NCI-H187 treated with DMSO at 0.1 percent for 48 hours (cell line): ENCODE measurements around the gene JAKMIP1.

ENCODE experiments used
- DNase-seq: peaks from one replicate; lab custom pipeline; 2025; lab: John Stamatoyannopoulos, UW

Gene JAKMIP1

DNA sequence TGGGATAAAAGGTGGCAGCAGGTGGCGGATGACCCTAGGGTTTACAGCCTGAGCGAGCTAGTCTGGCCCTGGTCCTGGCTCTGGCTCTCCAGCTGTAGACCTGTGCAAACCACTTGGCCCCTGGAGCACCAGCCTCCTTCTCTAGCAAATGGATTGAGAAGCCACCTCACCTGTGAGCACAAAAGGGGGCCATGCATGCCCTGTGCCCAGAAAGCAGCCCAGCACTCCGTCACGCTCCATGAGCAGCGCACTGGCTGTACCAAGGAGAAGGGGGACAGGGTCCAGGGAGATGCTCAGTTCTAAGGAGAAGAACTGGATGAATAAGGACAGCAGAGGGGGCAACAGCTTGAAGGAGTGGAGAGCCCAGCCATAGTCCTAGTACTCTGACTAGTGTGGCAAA is 135.2 kb downstream of the JAKMIP1 start:
- DNase-seq: no peak

DNA sequence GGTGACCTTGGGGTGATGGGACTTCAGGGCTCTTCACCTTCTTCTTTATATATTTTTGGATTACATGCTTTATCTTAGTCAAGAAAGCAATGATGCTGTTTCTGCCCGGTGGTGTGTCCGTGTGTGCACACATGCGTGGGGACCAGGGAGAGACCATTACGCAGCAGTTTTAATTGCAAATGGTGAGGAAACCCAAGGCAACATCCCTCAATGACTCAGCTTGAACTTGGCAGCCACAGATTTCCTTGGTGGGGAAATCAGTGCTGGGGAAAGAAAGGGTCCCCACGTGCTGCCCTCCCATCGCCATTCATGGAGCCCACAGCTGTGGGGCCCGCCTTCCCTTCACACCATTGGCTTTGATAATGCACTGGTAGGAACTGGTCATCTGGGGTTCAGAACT is 136.0 kb downstream of the JAKMIP1 start:
- DNase-seq: no peak

DNA sequence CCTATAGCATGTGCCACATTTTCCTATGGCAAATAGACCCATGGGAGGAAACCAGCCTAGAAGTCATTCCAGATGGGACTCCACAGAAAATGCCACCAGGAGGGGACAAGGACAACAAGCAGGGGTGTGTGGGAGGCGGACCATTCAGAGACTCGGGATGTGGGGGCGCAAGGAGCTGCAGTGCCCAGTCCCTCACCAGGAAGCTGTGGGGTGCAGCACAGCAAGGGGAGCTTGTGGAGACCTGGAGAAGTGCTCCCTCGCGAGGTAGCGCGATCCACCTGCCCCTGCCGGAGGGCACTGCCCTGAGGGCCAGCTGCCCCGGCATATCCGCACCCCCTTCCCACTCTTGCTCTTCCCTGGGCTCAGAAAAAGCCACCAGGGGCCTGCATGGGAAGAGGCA is 136.7 kb downstream of the JAKMIP1 start:
- no peak for DNase-seq

DNA sequence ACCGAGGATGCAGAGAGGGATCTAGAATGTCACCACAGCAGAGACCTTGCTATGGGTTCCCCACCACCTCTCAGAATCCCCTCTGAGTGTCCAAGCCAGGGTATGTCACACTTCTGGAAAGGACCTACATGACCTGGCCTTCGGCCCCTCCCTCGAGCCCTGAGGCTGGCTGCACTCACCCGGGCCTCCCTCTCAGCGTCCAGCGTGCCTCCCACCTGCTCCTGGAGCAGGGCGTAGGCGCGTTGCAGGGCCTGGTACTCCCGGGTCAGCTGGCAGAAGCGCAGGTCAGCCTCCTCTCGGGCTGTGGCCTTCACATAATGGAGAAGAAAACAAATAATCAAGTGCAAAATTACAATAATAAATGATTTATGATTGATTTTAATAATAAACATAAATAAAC is 138.2 kb downstream of the JAKMIP1 start:
- no peak for DNase-seq

DNA sequence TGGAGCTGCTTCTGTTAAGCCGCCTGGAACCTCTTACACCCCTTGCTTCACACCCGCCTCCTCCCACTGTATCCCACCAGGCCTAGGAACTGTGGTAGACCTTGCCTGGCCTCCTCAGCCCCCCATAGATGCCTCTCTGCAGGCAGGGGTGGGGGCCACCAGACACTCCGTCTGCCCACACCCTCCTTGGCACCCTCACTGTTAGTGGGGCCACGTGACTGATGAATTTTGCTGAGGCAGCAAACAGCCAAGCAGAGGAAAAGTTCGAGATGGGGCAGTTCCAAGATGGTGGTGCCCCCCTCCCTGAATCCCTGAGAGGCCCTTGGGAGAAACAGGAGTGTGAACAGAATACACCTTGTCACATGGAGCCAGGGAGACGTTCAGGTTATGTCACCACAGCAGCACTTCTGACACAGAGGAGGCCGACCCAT is 141.0 kb downstream of the JAKMIP1 start:
- DNase-seq: no peak

DNA sequence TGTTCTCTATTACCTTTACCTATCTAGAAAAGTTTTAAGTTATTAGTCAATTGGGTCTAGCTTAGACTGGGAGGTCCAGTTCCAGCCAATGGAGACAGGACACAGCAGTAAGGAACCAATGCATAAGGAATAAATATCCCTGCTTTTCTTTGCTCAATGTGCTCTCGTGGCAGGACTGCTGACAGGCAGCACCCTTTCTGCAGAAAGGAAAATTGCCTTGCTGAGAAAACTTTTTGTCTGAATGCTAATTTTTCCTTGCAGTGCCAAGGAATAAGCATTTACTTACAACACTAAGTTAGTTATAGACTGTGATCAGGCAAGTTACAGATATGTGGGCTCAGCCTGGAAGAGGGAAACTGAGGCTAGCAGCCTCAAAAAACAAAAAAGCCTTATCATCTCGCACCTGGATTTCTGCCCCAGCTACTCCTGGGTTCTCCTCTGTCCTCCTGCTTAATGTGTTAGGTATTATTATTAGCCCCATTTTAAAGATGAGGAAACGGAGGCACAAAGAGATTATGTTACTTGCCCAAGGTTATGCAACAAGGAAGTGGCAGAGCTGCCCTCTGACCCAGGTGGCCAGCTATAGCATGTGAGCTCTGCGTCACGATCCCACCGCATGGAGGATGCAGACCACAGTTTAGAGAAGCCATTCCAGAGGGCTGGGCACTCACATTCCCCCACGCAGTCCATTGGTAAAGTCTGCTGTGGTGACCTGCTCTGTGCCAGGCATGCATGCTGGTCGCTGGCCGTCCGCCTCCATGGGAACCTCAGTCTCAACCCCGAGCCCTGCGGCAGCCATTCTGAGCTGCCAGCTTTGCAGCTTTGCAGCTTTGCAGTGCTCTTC is 141.6 kb downstream of the JAKMIP1 start:
- DNase-seq: no peak

DNA sequence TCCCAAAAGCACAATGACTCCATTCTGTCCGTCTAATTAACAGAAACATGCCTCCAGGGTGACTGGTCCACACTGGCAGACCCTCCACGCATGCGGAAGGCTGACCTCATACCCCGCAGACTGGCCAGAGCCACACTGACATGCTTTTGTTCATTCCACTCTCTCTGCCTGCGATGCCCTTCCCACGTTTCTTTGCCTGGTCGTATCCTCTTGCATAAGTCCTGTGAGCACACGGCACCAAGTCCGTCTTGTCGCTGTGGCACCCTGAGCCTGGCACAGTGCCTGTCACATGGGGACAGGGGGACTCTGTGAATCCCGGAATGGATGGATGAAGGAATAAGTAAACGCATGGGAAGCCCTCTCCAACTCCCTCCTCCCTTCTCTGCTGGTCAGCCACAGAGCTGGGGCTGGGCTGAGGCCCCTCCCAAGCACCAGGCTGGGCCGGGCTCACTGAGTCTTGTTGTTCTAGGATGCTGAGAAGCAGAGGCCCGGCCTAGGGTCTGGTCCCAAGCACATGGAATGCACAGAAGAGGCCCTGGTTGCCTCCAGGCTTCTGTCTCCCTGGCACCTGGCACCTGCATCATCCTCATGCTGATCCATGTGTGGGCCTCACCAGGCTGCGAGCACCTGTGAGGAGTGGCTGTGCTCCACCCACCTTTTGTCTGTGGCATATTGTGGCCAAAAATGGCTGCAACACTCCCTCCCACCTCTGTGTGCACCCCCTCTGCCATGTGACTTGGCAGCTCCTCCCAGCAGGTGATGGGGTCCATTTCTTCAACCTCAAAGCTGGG is 143.2 kb downstream of the JAKMIP1 start:
- no peak for DNase-seq

DNA sequence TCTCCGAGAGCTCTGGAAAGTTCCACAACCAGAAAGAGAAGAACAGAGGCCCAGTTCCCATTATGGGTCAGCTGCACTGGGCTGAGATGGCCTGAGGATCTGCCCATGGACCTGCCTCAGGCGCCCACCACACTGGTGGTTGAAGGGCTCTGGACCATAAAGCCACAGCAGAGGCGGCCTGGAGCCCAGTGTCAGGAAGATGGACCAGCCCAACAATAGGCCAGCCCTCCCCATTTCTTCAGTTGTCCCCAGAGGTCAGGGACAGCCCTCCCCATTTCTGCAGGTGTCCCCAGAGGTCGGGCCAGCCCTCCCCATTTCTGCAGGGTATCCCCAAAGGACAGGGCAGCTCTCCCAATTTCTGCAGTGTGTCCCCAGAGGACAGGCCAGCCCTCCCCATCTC is 144.9 kb downstream of the JAKMIP1 start:
- no peak for DNase-seq

DNA sequence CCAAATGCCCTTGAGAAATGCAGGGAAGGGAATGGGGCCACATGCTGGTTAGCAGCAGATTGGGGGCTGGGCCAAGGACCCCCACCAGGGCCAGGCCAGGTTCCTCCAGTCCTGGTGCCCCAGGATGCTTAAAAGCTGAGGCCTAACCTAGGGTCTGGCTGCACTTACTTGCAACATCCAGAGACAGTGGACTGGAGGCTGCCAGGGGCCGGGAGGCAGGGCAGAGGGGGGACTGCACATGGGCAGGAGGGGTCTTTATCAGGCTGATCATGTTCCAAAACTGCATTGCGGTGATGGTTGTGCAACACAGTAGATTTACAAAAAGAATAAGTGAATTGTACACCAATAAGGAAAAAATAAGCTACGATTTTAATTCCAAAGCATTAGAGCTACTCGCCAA is 145.3 kb downstream of the JAKMIP1 start:
- DNase-seq: no peak

DNA sequence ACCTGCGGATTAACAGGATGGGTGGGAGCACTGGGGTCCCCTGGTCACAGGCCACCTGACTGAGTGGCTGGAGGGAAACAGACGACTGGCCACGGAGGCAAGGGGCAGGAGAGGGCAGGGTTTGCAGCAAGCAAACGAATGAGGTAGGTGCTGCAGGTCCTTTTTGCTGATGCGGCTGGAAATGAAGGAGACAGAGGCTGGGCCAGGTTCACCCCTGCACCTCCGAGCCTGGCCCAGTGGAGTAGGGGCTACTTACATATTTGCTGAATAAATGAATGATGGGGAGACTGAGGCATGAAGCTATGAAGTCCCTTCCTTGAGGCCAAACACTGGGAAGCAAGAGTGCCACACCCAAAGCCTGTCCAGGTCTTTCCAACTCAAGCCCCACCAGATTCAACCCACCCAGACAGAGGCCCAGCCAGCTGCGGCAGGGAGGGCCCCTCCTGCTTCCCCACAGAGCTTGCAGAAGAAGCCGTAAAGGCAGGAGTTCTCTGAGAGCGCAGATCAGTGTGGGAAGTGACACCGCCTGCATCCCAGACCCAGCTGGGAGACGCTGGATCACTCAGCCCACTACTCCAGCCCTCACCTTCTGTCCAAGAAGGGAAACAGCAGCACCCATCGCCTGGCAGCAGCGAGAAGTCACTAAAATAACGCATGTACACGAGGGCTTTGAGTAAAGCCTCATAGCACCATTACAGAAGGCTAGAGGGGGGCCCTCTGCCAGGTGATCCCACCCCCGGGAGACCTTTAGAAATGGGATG is 146.0 kb downstream of the JAKMIP1 start:
- DNase-seq: no peak

DNA sequence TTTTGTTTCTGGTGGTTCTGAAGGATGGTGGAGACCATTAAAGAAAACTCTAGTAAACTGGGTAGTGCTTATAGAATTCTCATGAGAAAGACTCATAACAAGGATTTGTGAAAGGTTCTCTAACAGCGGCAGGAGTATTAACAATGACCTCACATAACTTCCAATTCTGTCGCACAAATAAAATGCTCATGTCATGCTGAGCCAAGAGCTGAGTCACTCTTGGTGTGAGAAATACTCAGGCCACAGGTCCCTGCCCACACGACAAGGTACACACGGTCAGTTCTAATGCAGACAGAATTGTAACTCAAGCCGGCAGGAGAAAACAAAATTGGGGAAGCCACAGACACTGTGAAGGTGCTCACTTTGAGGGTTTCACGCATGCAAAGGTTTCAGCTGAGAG is 147.7 kb downstream of the JAKMIP1 start:
- DNase-seq: no peak

DNA sequence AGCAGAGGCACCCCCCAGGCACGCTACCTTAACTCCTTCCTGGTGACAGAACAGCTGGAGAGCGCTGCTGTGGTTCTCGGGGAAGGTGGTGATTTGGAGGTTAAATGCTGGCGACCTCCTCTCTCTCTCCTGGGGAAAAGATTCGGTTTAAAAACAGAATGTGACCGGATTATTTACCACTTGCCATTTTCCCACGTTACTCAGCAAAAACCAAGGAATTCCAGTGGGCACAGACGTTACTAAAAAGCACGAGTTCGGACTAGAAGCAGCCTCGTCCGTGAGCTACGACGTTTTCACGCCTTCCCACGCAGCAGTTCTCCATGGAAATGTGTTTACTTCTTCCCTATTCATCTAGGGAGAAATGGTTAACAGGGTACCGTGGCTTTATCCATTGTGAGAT is 149.8 kb downstream of the JAKMIP1 start:
- DNase-seq: no peak

DNA sequence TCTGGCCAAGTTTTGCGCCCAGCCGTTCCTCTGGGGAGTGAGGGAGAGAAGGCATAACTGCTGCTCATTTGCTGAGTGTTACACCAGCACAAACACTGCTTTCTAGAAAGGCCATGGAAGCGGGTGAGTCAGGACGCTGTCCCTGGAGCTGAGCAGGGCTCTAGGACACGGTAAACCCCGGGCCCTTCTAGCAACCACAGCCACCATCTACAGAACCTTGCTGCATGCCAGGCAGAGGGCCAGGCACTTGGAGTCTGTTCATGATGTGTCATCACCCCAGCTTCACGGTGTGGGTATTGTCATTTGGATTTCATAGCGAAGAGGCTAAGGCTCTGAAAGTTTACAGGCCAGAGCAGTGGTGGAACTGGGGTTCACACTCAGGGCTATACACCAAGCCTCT is 150.4 kb downstream of the JAKMIP1 start:
- DNase-seq: no peak

DNA sequence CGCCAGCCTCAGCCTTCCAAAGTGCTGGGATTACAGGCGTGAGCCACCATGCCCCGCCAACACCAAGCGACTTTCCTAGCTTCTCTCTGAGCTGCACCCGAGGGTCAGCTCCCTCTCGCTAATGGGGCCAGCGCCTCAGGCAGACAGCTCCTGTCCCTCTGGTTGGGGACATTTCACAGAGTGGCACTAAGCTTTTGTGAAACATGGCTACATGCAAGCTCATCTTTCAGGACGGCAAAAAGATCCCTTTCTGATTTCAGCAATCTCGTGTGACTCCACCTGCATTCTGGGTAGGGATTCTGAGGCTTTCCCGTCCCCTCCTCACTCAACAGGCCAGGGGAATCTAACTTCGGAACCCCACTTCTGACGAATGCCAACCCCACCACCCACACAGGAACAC is 151.1 kb downstream of the JAKMIP1 start:
- DNase-seq: no peak

DNA sequence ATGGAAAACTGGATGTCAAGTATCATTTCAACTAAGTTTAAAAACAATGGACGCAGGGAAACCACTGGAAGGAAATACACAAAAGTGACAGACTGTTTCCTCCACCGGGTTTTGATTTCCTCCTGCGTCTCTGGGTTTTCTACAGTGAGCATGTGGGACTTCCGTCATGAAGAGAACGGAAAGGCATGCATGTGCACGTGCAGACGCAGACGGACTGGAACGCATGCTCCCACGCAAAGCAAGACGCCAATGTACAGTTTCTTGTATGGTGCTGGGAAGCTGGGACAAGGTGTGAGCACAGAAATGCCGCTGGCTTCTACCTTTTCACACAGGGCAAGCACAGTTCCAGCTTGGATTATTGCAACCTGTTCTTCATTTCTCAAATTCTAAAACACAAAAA is 151.8 kb downstream of the JAKMIP1 start:
- no peak for DNase-seq

DNA sequence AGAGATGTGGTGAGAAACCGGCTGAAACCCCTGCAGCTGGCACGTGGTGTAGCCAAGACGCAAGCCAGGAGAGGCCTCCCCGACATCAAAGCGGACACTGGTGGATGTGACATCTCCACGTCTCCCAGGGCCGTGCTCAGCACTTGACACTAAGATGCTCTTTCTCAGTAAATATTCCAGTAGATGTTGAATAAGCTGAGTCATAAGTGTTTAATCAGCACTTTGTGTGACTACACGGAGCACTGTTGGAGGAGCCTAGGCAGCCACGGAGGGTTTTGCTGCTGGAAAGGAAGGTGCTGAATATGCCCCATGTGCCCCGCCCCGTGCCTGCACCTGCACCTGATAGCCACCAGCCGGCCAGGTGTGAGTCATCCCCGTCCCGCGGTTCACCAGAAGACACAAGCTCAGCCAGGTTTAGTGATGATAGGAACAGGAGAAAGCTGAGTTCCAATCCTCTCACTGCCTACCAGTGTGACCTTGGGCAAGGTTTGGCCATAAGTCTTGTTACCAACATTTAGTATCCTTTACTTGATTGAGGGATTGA is 153.1 kb downstream of the JAKMIP1 start:
- DNase-seq: no peak

DNA sequence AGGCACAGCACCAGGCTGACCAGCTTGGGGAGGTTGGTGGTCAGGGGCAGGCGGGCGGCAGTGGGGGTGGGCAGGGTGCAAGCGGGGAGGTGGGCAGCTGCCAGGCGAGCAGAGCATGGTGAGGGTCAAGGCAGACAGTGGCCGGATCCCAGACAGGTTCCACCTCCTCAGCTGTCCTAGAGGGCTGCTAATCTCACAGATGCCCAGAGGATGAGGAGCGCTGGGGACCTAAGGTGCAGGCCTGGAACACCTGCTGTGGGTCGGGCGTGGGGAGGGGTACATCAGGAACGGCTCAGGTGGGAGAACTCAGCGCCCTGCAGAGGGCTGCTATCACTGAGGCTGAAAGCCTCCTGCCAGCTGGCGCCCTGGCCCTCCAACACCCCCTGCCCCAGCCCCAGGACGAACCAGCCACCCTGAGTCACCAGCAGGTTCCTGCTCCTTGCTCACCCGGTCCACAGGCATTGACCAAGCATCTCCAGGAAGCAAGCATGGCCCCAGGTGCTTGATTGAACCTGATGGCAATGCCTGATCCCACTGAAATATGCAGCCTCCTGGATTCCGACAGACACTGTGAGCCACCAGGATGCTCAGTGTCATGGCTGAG is 153.7 kb downstream of the JAKMIP1 start:
- no peak for DNase-seq

DNA sequence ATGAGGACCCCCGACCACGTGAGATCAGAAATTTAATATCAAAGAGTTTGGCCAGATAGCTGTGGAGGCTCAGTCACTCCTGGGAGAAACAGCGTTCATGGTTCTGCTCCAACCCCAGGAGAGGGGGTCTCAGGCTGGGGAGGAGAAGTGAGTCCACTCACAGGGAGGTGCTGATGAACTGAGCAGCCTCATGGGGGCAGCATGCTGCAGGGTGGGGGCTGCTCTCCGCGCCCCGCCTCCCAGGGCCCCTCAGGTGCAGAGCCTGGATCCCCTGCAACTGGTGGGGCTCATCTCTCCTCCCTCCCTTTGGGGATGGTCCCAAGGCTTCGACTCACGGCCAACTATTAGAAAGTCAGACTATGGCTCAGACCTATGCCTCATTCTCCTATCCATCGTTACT is 155.5 kb downstream of the JAKMIP1 start:
- no peak for DNase-seq

DNA sequence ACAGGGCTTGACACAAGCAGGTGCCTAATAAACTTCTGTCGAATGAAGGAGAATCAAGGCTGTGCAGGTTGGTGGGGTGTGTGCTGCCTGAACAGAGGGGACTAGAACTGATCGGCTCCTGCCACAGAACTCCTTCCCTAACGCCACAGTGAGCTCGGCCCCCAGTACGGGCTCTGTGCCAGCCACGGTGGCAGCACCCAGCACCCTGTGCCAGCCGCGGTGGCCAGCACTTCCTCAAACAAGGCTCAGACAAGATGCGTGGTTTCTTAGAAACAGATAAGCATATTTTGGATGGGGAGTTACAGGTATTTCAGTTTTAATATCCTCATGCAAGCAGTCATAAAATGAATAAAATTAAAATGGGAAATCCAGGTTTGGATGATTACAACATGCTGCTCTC is 156.1 kb downstream of the JAKMIP1 start:
- DNase-seq: no peak

DNA sequence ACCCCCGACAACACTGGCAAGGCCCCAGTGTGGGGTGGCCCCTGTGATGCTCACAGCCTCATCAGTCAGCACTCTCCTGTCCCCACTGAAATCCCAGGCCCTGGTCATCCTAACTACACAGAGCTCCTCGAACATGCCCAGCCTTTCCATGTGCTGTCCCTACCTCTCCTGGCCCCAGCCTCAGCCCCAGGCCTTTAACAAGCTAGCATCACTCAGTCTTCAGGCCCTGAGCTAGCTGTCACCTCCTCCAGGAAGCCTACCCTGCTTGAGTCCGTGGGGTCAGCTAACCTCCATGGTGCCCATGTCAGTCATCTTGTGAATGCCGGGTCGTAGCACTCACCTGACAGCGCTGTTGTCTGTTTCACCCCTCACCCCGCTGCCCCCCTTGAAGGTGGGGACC is 156.5 kb downstream of the JAKMIP1 start:
- no peak for DNase-seq

DNA sequence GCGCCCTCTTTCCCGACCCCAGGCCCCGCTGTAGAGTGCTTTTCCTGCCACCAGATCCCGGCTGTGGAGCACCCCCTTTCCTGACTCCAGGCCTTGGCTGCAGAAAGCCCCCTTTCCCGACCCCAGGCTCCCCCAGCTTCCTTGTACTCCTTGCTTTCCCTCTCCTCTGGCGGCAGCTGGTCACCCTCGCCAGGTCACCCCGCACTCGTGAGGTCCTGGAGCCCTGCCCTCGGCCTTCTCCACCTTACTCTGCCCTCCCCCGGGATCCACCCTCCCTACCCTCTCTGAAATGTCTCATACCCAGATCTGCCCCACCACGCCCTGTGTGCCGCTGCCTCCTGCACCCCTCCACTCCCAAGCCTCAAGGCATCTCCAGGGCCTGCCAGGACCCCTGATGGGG is 157.2 kb downstream of the JAKMIP1 start:
- no peak for DNase-seq
